ENCODE results near the gene RAET1G.
A peak's percentile ranks its signal among the peaks of the same experiment; 100 is the strongest.
"Not testable (repeated sequence)": the region's sequence is repeated elsewhere in the genome, so short reads cannot be mapped to it uniquely, and the experiment has no call there.

The RAET1G gene

GRCh38 chr6:149897855-149898744 lies 24.8 kb downstream of the RAET1G start, which contains the start of gene RAET1E:
RAET1E (minus strand) TSS chr6:149898113; CDS start chr6:149890901, 7,212 bp downstream.
- DNase-seq: no peak

GRCh38 chr6:149897015-149897697 lies 25.8 kb downstream of the RAET1G start:
- peak in 30 of 51 donors; percentile 2 to 68 (median 23) for DNase-seq

- no peak for DNase-seq
Measured at GRCh38 chr6:149896491-149896890, 26.4 kb downstream of the RAET1G start.

- DNase-seq: no peak
Measured at GRCh38 chr6:149895833-149896271, 27.1 kb downstream of the RAET1G start.

- peak in 4 of 51 donors; percentile 2 to 17 (median 9) for DNase-seq
Measured at GRCh38 chr6:149895048-149895590, 27.8 kb downstream of the RAET1G start.

GRCh38 chr6:149891864-149892263 lies 31.1 kb downstream of the RAET1G start:
- not testable (repeated sequence) for DNase-seq

GRCh38 chr6:149891259-149891658 lies 31.7 kb downstream of the RAET1G start:
- DNase-seq: no peak

GRCh38 chr6:149890629-149891045 lies 32.3 kb downstream of the RAET1G start:
- DNase-seq: no peak

- DNase-seq: no peak
Measured at GRCh38 chr6:149889326-149889725, 33.6 kb downstream of the RAET1G start.

GRCh38 chr6:149888659-149889058 lies 34.3 kb downstream of the RAET1G start:
- DNase-seq: no peak

- no peak for DNase-seq
Measured at GRCh38 chr6:149888093-149888492, 34.8 kb downstream of the RAET1G start.

- DNase-seq: no peak
Measured at GRCh38 chr6:149887343-149887742, 35.6 kb downstream of the RAET1G start.

GRCh38 chr6:149885888-149886287 lies 37.0 kb downstream of the RAET1G start:
- no peak for DNase-seq

- DNase-seq: no peak
Measured at GRCh38 chr6:149884617-149885016, 38.3 kb downstream of the RAET1G start.

- no peak for DNase-seq
Measured at GRCh38 chr6:149884215-149884614, 38.7 kb downstream of the RAET1G start.

- no peak for DNase-seq
Measured at GRCh38 chr6:149881860-149882259, 41.1 kb downstream of the RAET1G start.

- DNase-seq: no peak
Measured at GRCh38 chr6:149881066-149881766, 41.7 kb downstream of the RAET1G start.

- DNase-seq: no peak
Measured at GRCh38 chr6:149877659-149878058, 45.3 kb downstream of the RAET1G start.

GRCh38 chr6:149876241-149876933 lies 46.5 kb downstream of the RAET1G start:
- DNase-seq: no peak

GRCh38 chr6:149872233-149872632 lies 50.7 kb downstream of the RAET1G start:
- no peak for DNase-seq

- no peak for DNase-seq
Measured at GRCh38 chr6:149871182-149871581, 51.7 kb downstream of the RAET1G start.
